ENCODE results near the gene ZBTB22. TPM values are rescaled to one million over a fixed set of nuclear protein-coding genes. Genes with fewer than 3 reads are reported as not detected.
"Not testable (repeated sequence)": the region's sequence is repeated elsewhere in the genome, so short reads cannot be mapped to it uniquely, and the experiment has no call there.

The ZBTB22 gene, protein sequence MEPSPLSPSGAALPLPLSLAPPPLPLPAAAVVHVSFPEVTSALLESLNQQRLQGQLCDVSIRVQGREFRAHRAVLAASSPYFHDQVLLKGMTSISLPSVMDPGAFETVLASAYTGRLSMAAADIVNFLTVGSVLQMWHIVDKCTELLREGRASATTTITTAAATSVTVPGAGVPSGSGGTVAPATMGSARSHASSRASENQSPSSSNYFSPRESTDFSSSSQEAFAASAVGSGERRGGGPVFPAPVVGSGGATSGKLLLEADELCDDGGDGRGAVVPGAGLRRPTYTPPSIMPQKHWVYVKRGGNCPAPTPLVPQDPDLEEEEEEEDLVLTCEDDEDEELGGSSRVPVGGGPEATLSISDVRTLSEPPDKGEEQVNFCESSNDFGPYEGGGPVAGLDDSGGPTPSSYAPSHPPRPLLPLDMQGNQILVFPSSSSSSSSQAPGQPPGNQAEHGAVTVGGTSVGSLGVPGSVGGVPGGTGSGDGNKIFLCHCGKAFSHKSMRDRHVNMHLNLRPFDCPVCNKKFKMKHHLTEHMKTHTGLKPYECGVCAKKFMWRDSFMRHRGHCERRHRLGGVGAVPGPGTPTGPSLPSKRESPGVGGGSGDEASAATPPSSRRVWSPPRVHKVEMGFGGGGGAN
- total RNA-seq, result 26.5 TPM

DNA sequence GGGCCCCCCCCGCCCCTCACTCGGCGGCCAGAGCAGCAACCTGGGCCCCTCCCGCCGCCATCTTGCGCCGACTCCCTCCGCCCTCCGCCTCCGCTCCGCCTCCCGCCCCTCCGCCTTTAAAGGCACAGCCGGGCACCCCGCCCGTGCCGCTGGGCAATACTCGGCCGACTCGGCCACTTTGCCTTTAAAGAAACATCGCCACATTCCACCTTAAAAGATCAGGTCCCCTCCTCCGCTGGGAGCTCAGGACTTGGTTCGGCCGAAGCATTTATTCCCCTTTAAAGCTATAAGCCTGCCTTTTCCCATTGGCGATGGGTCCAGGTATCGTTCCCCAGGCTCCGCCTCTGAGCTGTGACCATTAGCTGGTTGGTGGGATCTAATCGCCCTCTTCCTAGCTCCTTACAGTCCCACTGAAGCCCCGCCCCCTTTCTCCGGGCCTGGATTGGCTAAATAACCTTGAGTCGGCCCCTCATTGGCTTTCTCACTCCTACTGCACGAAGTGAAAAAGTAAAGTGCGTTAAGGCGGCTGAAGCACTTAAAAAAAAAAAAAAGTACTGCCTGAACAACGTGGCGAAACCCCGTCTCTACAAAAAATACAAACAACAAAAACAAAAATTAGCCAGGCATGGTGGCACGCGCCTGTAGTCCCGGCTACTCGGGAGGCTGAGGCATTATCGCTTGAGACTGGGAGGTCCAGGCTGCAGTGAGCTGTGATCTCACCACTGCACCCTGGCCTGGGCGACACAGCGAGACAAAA is at the start of gene ZBTB22:
Gene ZBTB22 (minus strand): TSS at position 76 of the 757 bp plus-strand sequence. CDS start 828 bp downstream, outside the sequence.
- DNase-seq (ENCODE audit: low spot score), result peak; percentile 99

DNA sequence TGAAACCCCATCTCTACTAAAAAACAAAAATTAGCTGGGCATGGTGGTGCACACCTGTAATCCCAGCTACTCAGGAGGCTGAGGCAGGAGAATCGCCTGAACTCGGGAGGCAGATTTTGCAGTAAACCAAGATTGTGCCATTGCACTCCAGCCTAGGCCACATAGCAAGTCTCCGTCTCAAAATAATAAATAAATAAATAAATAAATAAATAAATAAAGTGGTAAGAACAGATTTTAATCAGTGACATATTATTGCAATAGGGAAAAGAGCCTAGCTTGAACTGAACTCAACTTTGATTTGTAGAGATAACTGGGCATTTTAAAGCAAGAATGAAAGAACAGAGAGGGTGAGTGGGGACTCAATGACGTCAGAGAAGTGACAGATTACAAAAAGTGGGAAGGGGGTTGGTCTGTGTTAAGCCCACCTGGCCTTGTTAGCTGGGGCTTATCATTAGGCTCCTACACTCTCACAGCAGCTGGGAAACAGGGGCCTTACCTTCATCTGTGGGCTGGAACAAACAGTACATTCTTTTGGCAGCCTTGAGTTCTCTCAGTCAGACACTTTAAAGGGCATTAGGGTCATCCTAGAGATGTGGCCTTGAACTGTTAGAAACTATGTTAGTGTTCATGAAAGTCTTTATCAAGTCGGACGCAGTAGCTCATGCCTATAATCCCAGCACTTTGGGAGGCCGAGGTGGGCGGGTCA is 49.6 kb upstream of the ZBTB22 start:
- no peak for DNase-seq (ENCODE audit: low spot score)

DNA sequence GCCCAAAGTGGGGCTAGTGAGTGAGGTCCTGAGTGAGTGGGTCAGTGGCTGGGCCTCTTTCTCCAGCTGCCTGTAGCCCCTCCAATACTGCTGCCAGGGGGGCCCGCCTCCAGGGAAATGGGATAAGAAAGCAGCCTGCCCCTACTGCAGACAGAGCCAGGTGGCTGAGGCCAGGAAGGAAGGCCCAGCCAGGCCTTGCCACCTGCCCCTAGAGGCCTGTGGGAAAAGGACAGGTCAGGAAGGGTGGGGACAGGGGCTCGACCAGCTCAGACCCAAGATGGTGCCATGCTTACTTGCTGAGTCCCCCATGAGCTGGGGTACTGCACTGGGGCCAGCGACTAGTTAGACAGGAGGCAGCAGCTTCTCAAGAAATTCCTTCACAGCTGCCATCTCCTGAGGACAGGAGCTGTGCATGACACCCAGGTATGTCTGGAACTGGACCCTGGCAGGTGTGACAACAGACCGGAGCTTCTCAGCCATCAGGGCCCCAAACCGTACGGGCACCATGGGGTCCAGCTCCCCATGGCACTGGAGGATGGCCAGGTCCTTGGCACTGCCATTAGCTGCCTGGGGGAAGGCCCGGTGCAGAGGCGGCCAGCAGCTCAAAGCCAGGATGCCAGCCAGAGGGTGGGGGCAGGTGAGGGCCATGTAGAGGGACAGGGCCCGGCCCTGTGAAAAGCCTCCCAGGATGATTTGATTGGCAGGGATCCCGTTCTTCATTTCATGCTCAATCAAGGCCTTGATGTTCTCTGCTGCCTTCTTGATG is 47.8 kb upstream of the ZBTB22 start:
- DNase-seq (ENCODE audit: low spot score), result not testable (repeated sequence)

DNA sequence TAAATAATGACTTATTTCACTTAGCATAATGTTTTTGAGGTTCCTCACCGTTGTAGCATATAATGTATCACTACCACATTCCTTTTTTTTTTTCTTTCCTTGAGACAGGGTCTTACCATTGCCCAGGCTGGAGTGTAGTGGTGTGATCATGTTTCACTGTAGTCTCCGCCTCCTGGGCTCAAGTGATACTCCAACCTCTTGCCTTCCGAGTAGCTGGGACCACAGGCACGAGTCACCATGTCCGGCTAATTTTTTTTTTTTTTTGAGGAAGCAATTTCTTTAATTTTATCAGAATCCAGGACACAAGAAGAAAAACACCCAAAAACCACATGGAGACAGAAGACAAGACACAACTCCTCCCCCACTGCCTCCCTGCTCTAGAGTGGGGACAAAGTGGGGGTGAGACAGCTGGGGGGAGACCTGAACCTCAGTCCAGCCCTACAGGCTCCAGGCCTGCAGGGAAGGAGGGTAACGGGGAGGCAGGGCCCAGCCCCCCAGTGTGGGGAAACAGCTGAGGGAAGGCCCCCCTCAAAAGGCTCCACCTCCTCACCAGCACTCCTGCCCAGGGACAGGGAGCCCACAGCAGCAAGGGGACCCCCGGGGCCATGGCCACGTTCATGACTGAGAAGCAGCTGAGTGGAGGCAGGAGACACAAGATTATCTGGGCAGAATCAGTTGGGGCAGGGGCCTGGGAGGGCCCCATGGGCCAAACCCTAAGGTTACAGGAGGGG is 47.1 kb upstream of the ZBTB22 start:
- DNase-seq (ENCODE audit: low spot score), result not testable (repeated sequence)

DNA sequence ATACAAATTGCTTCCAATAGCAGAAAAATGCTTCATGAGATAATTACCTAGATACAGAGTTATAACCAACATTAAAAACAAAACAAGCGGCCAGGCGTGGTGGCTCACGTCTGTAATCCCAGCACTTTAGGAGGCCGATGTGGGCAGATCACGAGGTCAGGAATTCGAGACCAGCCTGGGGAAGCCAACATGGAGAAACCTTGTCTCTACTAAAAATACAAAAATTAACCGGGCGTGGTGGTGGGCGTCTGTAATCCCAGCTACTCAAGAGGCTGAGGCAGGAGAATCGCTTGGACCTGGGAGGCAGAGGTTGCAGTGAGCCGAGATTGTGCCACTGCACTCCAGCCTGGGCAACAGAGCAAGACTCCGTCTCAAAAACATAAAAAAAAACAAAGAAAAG is 45.9 kb upstream of the ZBTB22 start:
- not testable (repeated sequence) for DNase-seq (ENCODE audit: low spot score)

DNA sequence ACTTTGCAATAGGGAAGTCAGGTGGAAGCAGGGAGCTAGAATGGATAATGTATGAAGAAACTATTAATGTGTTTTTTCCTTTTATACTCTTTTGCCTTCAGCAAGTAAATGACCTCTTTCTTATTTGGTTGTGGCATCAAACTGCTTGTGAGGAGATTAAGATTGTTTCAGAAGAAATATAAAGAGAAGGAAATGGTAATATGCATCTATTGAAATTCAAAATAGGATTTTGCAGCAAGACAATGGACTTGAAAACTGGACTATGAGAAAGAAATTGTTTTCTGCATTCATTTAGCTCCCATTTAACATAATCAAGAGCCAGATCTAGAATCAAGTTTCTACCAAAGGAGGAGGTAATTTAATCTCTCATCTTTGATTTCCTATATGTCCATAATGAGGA is 41.8 kb upstream of the ZBTB22 start:
- no peak for DNase-seq (ENCODE audit: low spot score)

DNA sequence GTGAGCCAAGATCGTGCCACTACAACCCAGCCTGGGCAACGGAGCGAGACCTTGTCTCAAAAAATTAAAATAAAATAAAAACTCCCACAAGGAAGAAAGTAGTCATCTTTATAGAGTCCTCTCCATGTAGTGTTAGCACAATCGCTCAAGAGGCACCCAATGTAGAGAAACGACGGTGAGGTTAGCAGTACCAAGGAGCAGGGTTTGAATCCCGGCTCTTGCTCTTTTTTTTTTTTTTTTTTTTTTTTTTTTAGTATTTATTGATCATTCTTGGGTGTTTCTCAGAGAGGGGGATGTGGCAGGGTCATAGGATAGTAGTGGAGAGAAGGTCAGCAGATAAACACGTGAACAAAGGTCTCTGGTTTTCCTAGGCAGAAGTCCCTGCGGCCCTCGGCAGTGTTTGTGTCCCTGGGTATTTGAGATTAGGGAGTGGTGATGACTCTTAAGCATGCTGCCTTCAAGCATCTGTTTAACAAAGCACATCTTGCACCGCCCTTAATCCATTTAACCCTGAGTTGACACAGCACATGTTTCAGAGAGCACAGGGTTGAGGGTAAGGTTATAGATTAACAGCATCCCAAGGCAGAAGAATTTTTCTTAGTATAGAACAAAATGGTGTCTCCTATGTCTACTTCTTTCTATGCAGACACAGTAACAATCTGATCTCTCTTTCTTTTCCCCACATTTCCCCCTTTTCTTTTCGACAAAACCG is 39.8 kb upstream of the ZBTB22 start:
- not testable (repeated sequence) for DNase-seq (ENCODE audit: low spot score)

DNA sequence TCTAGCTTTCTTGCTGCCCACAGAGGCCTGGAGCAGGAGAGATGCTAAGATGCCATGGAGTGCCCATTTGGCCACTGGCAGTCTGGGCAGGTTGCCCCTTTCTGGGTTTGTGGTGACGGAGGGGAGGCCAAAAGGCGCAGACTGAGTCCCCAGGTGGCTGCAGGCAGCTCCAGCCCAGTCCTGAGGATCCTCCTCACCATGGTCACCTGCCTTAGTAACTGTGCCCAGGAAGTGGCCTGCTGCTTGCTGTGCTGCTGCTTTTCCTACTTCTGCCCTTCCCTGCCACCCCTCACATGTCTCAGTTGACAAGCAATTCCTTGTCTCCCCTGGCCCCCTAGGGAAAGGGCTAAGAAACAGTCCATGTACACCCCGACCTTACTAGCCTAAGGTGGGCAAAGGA is 38.8 kb upstream of the ZBTB22 start:
- no peak for DNase-seq (ENCODE audit: low spot score)

DNA sequence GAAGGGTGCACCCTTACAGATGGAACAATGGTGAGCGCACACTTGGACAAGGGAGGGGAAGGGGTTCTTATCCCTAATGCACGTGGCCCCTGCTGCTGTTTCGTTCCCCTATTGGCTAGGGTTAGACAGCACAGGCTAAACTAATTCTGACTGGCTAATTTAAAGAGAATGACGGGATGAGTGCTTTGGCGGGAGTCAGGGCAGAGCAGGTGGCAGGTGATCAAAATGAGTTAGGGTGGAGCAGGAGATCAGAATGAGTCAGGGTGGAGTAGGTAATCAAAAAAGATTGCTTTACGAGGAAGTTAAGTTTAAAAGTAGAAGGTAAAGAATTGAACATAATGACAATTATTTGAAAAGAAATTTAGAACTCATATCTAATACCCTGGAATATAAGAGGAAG is 38.3 kb upstream of the ZBTB22 start:
- not testable (repeated sequence) for DNase-seq (ENCODE audit: low spot score)

DNA sequence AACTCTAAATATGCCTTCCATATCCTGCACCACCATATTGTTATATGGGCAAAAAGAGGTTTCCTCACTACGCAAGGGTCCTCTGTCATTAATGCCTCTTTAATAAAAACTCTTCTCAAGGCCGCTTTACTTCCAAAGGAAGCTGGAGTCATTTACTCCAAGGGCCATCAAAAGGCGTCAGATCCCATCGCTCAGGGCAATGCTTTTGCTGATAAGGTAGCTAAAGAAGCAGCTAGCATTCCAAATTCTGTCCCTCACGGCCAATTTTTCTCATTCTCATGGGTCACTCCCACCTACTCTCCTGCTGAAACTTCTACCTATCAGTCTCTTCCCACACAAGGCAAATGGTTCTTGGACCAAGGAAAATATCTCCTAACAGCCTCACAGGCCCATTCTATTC is 30.3 kb upstream of the ZBTB22 start:
- no peak for DNase-seq (ENCODE audit: low spot score)

DNA sequence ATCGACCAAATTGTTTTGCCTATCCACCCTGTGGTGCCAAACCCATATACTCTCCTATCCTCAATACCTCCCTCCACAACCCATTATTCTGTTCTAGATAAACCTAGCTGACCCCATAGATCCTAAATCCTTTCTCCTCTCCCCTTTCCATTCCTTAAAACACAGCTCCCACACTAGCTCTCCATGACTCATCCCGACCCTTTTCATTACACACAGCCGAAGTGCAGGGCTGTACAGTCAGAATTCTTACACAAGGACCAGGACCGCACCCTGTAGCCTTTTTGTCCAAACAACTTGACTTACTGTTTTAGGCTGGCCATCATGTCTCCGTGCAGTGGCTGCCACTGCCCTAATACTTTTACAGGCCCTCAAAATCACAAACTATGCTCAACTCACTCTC is 29.4 kb upstream of the ZBTB22 start:
- DNase-seq (ENCODE audit: low spot score), result not testable (repeated sequence)

DNA sequence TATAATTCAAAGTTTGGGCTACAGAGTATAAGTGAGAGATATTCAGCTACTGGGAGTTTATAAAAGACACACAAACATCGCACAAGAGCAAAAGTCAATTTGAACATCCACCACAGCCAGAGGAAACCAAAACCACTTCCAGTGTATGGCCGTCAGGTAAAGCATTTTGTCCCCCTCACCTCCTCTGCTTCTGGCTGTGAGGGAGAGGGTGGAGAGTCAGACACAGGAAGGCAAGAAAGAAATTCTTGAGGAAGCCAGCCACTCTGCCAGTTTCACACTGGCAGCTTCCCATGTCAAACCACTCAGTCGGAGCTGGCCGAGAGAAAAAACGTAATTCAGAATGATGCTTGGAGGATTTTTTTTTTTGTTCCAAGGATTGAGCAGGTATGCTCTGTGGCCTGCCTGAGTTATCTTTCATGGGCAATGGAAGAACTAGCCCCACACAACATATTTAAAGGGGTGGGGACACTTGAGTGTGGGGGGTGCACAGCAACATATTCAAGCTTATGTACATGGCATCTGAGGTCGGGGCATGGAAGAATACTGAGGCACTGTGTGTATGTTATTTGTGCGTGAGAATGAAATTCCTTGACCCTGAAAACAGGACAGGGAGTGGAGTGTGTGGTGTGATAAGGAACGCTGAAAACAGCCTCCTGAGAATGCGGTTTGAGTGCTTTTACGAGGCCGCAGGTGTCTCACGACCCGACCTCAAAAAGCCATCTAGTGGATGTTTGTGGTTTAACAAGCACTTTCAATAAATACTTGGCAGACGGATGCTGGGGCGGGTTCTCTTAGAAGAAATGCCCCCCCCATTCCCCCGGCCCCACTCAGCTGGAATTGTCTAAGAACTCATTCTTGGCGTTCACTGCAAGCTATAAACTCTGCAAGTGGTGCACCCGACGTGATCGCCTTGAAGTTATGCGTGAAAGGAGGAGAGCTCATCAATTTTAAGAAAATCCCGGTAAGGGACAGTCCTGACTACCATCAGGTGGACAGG is 27.5 kb upstream of the ZBTB22 start:
- DNase-seq (ENCODE audit: low spot score), result peak; percentile 61

DNA sequence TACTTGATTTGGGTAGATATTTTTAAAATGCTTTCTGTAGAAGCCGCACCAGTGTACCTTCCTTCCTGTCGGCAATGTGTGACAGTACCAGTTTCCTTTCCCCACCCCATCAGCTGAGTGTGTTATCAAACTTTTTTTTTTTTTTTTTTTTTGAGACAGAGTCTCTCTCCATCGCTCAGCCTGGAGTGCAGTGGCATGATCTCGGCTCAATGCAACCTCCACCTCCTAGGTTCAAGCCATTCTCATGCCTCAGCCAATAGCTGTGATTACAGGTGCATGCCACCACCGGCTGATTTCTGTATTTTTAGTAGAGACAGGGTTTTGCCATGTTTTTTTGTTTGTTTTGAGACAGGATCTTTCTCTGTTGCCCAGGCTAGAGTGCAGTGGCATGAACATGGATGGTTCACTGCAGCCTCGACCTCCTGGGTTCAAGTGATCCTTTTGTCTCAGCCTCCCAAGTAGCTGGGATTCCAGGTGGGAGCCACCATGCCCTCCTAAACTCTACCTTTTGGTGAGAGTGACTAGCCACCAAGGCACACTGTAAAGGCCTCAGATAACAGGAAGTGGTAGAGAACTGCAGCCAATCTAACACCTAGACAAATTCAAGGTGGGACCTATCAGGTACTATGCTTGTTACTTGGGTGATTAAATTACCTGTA is 26.5 kb upstream of the ZBTB22 start:
- DNase-seq (ENCODE audit: low spot score), result no peak

DNA sequence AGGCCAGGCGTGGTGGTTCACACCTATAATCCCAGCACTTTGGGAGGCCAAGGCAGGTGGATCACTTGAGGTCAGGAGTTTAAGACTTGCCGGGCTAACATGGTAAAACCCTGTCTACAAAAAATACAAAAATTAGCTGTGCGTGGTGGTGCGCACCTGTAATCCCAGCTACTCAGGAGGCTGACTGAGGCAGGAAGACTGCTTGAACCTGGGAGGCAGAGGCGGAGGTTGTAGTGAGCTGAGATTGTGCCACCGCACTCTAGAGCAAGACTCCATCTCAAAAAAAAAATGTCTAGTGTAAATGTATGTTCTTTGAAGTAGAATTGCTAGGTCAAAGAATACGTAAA is 26.0 kb upstream of the ZBTB22 start:
- not testable (repeated sequence) for DNase-seq (ENCODE audit: low spot score)

DNA sequence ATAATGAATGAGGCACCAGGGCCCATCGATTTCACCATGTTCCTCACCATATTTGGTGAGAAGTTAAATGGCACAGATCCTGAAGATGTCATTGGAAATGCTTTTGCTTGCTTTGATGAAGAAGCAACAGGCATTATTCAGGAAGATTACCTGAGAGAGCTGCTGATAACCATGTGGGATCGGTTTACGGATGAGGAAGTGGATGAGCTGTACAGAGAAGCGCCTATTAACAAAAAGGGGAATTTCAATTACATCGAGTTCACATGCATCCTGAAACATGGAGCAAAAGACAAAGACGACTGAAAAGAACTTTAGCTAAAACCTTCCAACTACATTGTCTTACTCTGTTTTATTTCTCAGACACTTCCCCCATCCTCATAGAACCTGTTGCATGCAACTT is 21.6 kb upstream of the ZBTB22 start:
- no peak for DNase-seq (ENCODE audit: low spot score)

DNA sequence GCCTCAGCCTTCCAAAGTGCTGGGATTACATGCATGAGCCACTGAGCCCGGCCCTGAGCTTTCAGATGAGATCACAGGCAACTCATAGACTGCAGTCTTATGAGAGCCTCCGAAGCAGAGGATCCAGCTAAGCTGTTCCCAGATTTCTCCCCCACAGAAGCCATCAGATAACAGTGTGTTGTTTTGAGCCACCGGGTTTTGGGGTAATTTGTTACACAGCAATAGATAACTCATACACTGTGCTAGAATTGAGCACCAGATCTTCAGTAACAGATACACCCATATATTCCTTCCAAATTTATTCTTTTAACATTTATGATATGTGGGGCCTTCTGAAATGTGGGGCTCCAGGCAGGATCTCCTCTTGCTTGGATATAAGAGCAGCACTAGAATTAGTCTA is 19.0 kb upstream of the ZBTB22 start:
- DNase-seq (ENCODE audit: low spot score), result no peak

DNA sequence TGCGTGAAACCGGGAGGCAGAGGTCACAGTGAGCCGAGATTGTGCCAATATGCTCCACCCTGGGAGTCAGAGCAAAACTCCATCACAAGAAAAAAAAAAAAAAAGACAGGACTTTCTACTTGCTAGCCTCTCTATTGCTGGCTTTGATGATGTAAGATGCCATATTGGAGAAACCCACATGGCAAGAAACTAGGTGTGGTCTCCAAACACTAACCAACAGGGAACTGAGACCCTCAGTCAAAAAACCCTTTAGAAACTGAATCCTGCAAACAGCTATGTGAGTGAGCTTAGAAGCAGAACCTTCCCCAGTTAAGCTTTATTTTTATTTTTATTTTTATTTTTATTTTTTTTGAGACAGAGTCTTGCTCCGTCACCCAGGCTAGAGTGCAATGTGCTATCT is 18.4 kb upstream of the ZBTB22 start:
- DNase-seq (ENCODE audit: low spot score), result no peak

DNA sequence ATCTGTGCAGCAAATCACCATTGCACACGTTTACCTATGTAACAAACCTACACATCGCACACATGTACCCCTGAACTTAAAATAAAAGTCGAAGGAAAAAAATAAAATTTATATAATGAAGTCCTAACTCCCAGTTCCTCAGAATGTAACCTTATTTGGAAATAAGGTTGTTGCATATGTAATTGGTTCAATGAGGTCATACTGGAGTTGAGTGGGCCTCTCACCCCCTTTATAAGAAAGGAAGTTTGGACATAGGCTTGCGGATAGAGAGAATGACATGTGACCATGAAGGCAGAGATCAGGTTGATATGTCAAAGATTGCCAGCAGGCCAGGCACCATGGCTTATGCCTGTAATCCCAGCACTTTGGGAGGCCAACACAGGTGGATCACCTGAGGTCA is 16.1 kb upstream of the ZBTB22 start:
- no peak for DNase-seq (ENCODE audit: low spot score)

All from mucosa of gallbladder (tissue), 1 donor.